K562 (cell line): ENCODE results near the gene EPS8. TPM values are rescaled to one million over a fixed set of nuclear protein-coding genes. Genes with fewer than 3 reads are reported as not detected.

ENCODE experiments used
- ATAC-seq: fragments of 200-7000 bp; cut with Tn5 transposase; 3 replicates; pipeline ENCODE4 v1.9.1; 2020; ENCODE audit warnings: moderate library complexity
- BruUV-seq: library from RNA; stranded (reverse); fragments of 400-500 nt; replicated peaks from 2 replicates; lab custom pipeline; 2021; lab: Mats Ljungman, UMichigan
- CTCF ChIA-PET: fragments of 300-600 bp; formaldehyde crosslinking; extraction: SDS; loops from one replicate; lab custom pipeline; 2021; ENCODE audit warnings: low intra/inter-chr PET ratio; lab: Yijun Ruan, JAX
- POLR2A ChIA-PET: fragments of 300-600, 350-650 bp; sonication (Branson Sonifier 250); formaldehyde crosslinking; extraction: SDS; loops from one replicate; lab custom pipeline; 2021; ENCODE audit warnings: antibody characterized with exemption, inconsistent platforms; lab: Yijun Ruan, JAX
- DNase-seq, 4 experiments: peaks; one replicate each; pipeline versions ENCODE4 v3.0.0 to v3.0.0-alpha.2; 2011 to 2018; ENCODE audit warnings: low spot score in 3 of 4, mixed read lengths in 3 of 4; ENCODE audit errors: extremely low read depth in 1 of 4
- FAIRE-seq: peaks from 2 replicates; lab custom pipeline; 2011; peaks lifted over from hg19 to GRCh38; lab: Jason Lieb, UNC
- H2AFZ ChIP-seq: 2 replicates; pipeline ENCODE4 v1.6.0; 2011; ENCODE audit warnings: low read depth, low read length, control low read depth, inconsistent platforms
- H3K27ac ChIP-seq: fragments of 200-600 bp; 3 replicates; pipeline ENCODE4 v1.8.0; 2011; ENCODE audit warnings: low read depth, mild to moderate bottlenecking, control low read depth, inconsistent platforms, low read length, moderate library complexity, mixed read lengths; ENCODE audit errors: extremely low read depth
- H3K27me3 ChIP-seq, 2 experiments: fragments of 300-600 bp in 1 of 2; 2 replicates in 1 of 2; 3 replicates in 1 of 2; pipeline versions ENCODE4 v1.6.0 to v1.8.0; 2011; ENCODE audit warnings: inconsistent platforms in 2 of 2, low read length in 2 of 2, mild to moderate bottlenecking in 1 of 2, mixed read lengths in 1 of 2, moderate library complexity in 1 of 2; ENCODE audit not compliant: control insufficient read depth in 2 of 2, insufficient read depth in 2 of 2
- H3K36me3 ChIP-seq: fragments of 300-600 bp; 3 replicates; pipeline ENCODE4 v1.8.0; 2011; ENCODE audit warnings: mild to moderate bottlenecking, low read length, inconsistent platforms; ENCODE audit not compliant: control insufficient read depth, insufficient read depth
- H3K4me1 ChIP-seq, 2 experiments: fragments of 200-600 bp in 1 of 2; replicated peaks in 1 of 2; 2 replicates in 1 of 2; 3 replicates in 1 of 2; pipeline versions ENCODE4 v1.5.1 to v1.8.0; 2011; ENCODE audit warnings: inconsistent platforms in 2 of 2, low read length in 2 of 2, mild to moderate bottlenecking in 1 of 2, mixed read lengths in 1 of 2, moderate library complexity in 1 of 2; ENCODE audit not compliant: control insufficient read depth in 2 of 2, insufficient read depth in 2 of 2
- H3K4me2 ChIP-seq: 2 replicates; pipeline ENCODE4 v1.6.1; 2011; ENCODE audit warnings: low read length, control low read depth, inconsistent platforms, mixed read lengths; ENCODE audit not compliant: insufficient read depth
- H3K4me3 ChIP-seq: fragments of 200-600 bp; sonication (generic), shearing (Covaris generic); 2 replicates; pipeline ENCODE4 v1.5.1; 2016; ENCODE audit warnings: control low read depth, inconsistent platforms
- H3K79me2 ChIP-seq: fragments of 200-600 bp; 3 replicates; pipeline ENCODE4 v1.8.0; 2011; ENCODE audit warnings: low read length, inconsistent platforms; ENCODE audit not compliant: control insufficient read depth, insufficient read depth
- H3K9ac ChIP-seq, 2 experiments: 2 replicates each; pipeline versions ENCODE4 v1.6.0 to v1.6.1; 2011; ENCODE audit warnings: low read depth in 2 of 2, low read length in 2 of 2, control low read depth in 1 of 2, inconsistent platforms in 1 of 2, mild to moderate bottlenecking in 1 of 2, mixed read lengths in 1 of 2; ENCODE audit not compliant: insufficient read depth in 1 of 2
- H3K9me1 ChIP-seq: one replicate; pipeline ENCODE4 v1.6.0; 2011; ENCODE audit warnings: inconsistent platforms, mild to moderate bottlenecking, low read length, moderate library complexity; ENCODE audit not compliant: control insufficient read depth, insufficient read depth
- H3K9me3 ChIP-seq: replicated peaks from 2 replicates; pipeline ENCODE4 v1.5.1; 2011; ENCODE audit warnings: low read depth, low read length, inconsistent platforms; ENCODE audit not compliant: control insufficient read depth, insufficient read depth
- H4K20me1 ChIP-seq: replicated peaks from 2 replicates; pipeline ENCODE4 v1.6.1; 2011; ENCODE audit warnings: low read length, inconsistent platforms, mixed read lengths; ENCODE audit not compliant: control insufficient read depth, insufficient read depth
- BRD4 ChIP-seq: fragments of 200-600 bp; sonication (generic); IDR thresholded peaks from 2 replicates; pipeline ENCODE4 v1.6.1; 2017; ENCODE audit warnings: inconsistent platforms
- HMGN3 ChIP-seq: IDR thresholded peaks from 2 replicates; pipeline ENCODE4 v1.6.1; 2011; ENCODE audit warnings: borderline replicate concordance, low read depth, mild to moderate bottlenecking, mixed read lengths, low read length; ENCODE audit not compliant: insufficient read length; ENCODE audit errors: extremely low read depth
- JUNB ChIP-seq: fragments of 450-650 bp; formaldehyde crosslinking; conservative IDR thresholded peaks from 2 replicates; pipeline ENCODE4 v1.4.0; 2020; ENCODE audit warnings: mild to moderate bottlenecking
- LARP7 ChIP-seq: fragments of 450-650 bp; IDR thresholded peaks from 2 replicates; pipeline ENCODE4 v1.6.1; 2016
- NCOA4 ChIP-seq: fragments of 450-650 bp; IDR thresholded peaks from 2 replicates; pipeline ENCODE4 v1.6.1; 2018; ENCODE audit warnings: mild to moderate bottlenecking; ENCODE audit not compliant: partially characterized antibody
- PCBP1 ChIP-seq: fragments of 200-400 bp; formaldehyde crosslinking; IDR thresholded peaks from 2 replicates; pipeline ENCODE4 v1.6.1; 2018; ENCODE audit warnings: mild to moderate bottlenecking, low read depth, low read length; ENCODE audit not compliant: poor library complexity, severe bottlenecking
- PTRF ChIP-seq: fragments of 450-650 bp; IDR thresholded peaks from 2 replicates; pipeline ENCODE4 v1.6.1; 2016; ENCODE audit warnings: mild to moderate bottlenecking, missing genetic modification characterization, missing compliant biosample characterization
- SRSF3 ChIP-seq: fragments of 200-400 bp; formaldehyde crosslinking; IDR thresholded peaks from 2 replicates; pipeline ENCODE4 v1.6.1; 2016; ENCODE audit warnings: mild to moderate bottlenecking, low read length, moderate library complexity; ENCODE audit not compliant: insufficient read depth
- WGBS: fragments of 100-300 bp; shearing (Covaris generic); methylation state at CpG from one replicate; pipeline ENCODE4 v1.1.6; 2016; ENCODE audit warnings: low coverage, mixed read lengths; ENCODE audit not compliant: insufficient coverage; ENCODE audit errors: missing lambda C conversion rate; 5-methylcytosine and 5-hydroxymethylcytosine counted together
- in situ Hi-C: fragments of 300-500 bp; cut with MboI; formaldehyde crosslinking; loops from 4 replicates; pipeline ENCODE4 v1.15.0; 2018; ENCODE audit warnings: inconsistent platforms, mixed read lengths
- intact Hi-C: fragments of 100-400 bp; cut with micrococcal nuclease; formaldehyde crosslinking; loops from 2 replicates; pipeline ENCODE4 v1.14.2; 2022
- polyA plus RNA-seq, 8 experiments: library from polyadenylated mRNA; depleted of rRNA in 4 of 8; stranded (reverse) in 5 of 8; unstranded in 3 of 8; fragments of >200 nt; fragmentation: Nextera tagmentation in 2 of 8; fragmentation: Illumina TruSeq in 1 of 8; extraction: Ambion mirVana in 2 of 8; extraction: Trizol in 1 of 8; gene quantifications; 2 replicates each; pipeline versions ENCODE4 v1.2.1 to v1.2.3, GENCODE V29; 2011 to 2014; ENCODE audit warnings: inconsistent platforms in 1 of 8, missing spikeins in 1 of 8
- total RNA-seq, 7 experiments: library from RNA; depleted of rRNA in 6 of 7; stranded (reverse); fragments of >200 nt in 6 of 7; fragmentation: Illumina TruSeq in 2 of 7; extraction: Trizol in 2 of 7; gene quantifications; 2 replicates each; pipeline versions ENCODE4 v1.2.1 to v1.2.3, GENCODE V29; 2011 to 2021; ENCODE audit warnings: low replicate concordance in 1 of 7
- TF ChIP-seq, protein P1 (sequence below): fragments of 450-650 bp; IDR thresholded peaks from 2 replicates; pipeline ENCODE4 v1.7.0; 2016; ENCODE audit warnings: borderline replicate concordance
- TF ChIP-seq, protein P2 (sequence below): fragments of 450-650 bp; IDR thresholded peaks from 2 replicates; pipeline ENCODE4 v1.7.1; 2018; ENCODE audit warnings: mild to moderate bottlenecking, low read depth; ENCODE audit not compliant: partially characterized antibody
- TF ChIP-seq, protein P3 (sequence below): fragments of 450-650 bp; IDR thresholded peaks from 2 replicates; pipeline ENCODE4 v1.6.1; 2016; ENCODE audit warnings: missing biosample characterization, missing genetic modification characterization

The EPS8 gene
- total and polyA plus RNA-seq, 9 of the 15 experiments (the other 6 are each of a cell fraction or from before 2014, with no cell fraction given) = 0.10 to 1.9 (median 0.33) TPM

DNA sequence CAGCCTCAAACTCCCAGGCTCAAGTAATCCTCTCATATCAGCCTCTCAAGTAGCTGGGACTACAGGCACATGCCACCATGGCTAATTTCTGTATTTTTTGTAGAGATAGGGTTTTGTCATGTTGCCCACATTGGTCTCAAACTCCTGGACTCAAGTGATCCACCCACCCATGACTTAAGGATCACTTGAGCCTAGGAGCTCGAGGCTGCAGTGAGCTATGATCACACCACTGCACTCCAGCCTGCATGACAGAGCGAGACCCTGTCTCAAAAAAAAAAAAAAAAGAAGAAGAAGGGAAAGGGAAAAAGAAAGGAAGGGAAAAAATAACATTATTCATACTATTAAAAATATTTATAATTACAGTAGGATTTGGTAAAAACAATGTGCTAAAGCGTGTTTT lies 19.2 kb downstream of the EPS8 start:
- FAIRE-seq = no peak
- Histone ChIP-seq H3K4me1 (no peaks in the 10 kb centered on the region), H3K36me3 (no peaks in the 10 kb centered on the region), H3K4me2 (no peak overlapping the region), H3K9ac (no peak overlapping the region), H2AFZ (no peak overlapping the region), H3K9me3 (no peaks in the 10 kb centered on the region), H3K4me3 (no peak overlapping the region), H3K27ac (no peak overlapping the region), H4K20me1 (no peaks in the 10 kb centered on the region), H3K9me1 (no peaks in the 10 kb centered on the region), H3K27me3 (no peaks in the 10 kb centered on the region), H3K79me2 (no peaks in the 10 kb centered on the region)
- BruUV-seq = no TSS peak
- ChIA-PET CTCF (no interaction called here), POLR2A (no interaction called here)
- intact Hi-C loops (no loop called here), in situ Hi-C loops (no loop called here)
- DNase-seq = no peak
- TF ChIP-seq, protein P1, sequence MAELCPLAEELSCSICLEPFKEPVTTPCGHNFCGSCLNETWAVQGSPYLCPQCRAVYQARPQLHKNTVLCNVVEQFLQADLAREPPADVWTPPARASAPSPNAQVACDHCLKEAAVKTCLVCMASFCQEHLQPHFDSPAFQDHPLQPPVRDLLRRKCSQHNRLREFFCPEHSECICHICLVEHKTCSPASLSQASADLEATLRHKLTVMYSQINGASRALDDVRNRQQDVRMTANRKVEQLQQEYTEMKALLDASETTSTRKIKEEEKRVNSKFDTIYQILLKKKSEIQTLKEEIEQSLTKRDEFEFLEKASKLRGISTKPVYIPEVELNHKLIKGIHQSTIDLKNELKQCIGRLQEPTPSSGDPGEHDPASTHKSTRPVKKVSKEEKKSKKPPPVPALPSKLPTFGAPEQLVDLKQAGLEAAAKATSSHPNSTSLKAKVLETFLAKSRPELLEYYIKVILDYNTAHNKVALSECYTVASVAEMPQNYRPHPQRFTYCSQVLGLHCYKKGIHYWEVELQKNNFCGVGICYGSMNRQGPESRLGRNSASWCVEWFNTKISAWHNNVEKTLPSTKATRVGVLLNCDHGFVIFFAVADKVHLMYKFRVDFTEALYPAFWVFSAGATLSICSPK = no peak
- 0% methylated on average over 1 of the region's 3 CpGs for WGBS
- no peak for ATAC-seq

DNA sequence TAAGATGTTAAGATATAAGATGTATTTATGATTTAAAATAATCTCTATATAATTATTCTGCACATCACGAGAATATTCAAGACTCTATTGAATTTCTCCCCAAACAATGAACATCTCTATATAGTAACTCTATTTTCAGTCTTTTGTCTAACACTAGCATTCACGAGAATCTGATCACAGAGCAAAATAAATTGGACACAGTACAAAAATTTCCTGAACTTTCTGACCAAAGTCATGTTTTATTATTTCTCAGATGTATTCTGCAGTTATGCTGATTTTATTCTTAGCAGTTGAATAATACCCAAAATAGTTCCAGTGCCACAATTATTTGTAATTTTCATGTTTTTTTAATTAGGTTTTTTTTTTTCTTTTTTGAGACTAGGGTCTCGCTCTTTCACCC lies 19.6 kb downstream of the EPS8 start:
- H3K9me3 ChIP-seq = no peaks in the 10 kb centered on the region
- H3K27me3 ChIP-seq = no peaks in the 10 kb centered on the region
- CTCF ChIA-PET = no interaction called here
- BruUV-seq = no TSS peak
- H4K20me1 ChIP-seq = no peaks in the 10 kb centered on the region
- no peak overlapping the region for H3K4me3 ChIP-seq
- H3K79me2 ChIP-seq = no peaks in the 10 kb centered on the region
- no peak overlapping the region for H3K4me2 ChIP-seq
- no peak for ATAC-seq
- no peaks in the 10 kb centered on the region for H3K9me1 ChIP-seq
- POLR2A ChIA-PET = no interaction called here
- in situ Hi-C loops = no loop called here
- H3K4me1 ChIP-seq = no peaks in the 10 kb centered on the region
- no peaks in the 10 kb centered on the region for H3K36me3 ChIP-seq
- no peak for DNase-seq
- H3K9ac ChIP-seq = no peak overlapping the region
- WGBS = 9% methylated on average over 3 of the region's 3 CpGs
- intact Hi-C loops = no loop called here
- no peak overlapping the region for H2AFZ ChIP-seq
- no peak overlapping the region for H3K27ac ChIP-seq
- FAIRE-seq = no peak
- TF ChIP-seq LARP7 (no peak), BRD4 (no peak), NCOA4 (no peak), PCBP1 (no peak), JUNB (CRISPR knock-in tag) (no peak), PTRF (no peak), SRSF3 (no peak), HMGN3 (no peak)
- TF ChIP-seq, protein P2, sequence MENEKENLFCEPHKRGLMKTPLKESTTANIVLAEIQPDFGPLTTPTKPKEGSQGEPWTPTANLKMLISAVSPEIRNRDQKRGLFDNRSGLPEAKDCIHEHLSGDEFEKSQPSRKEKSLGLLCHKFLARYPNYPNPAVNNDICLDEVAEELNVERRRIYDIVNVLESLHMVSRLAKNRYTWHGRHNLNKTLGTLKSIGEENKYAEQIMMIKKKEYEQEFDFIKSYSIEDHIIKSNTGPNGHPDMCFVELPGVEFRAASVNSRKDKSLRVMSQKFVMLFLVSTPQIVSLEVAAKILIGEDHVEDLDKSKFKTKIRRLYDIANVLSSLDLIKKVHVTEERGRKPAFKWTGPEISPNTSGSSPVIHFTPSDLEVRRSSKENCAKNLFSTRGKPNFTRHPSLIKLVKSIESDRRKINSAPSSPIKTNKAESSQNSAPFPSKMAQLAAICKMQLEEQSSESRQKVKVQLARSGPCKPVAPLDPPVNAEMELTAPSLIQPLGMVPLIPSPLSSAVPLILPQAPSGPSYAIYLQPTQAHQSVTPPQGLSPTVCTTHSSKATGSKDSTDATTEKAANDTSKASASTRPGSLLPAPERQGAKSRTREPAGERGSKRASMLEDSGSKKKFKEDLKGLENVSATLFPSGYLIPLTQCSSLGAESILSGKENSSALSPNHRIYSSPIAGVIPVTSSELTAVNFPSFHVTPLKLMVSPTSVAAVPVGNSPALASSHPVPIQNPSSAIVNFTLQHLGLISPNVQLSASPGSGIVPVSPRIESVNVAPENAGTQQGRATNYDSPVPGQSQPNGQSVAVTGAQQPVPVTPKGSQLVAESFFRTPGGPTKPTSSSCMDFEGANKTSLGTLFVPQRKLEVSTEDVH = no peak
- TF ChIP-seq, protein P3, sequence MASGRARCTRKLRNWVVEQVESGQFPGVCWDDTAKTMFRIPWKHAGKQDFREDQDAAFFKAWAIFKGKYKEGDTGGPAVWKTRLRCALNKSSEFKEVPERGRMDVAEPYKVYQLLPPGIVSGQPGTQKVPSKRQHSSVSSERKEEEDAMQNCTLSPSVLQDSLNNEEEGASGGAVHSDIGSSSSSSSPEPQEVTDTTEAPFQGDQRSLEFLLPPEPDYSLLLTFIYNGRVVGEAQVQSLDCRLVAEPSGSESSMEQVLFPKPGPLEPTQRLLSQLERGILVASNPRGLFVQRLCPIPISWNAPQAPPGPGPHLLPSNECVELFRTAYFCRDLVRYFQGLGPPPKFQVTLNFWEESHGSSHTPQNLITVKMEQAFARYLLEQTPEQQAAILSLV (tag) = no peak
